HepG2 (cell line): ENCODE data around the gene PRKAR2A. TPM values are rescaled to one million over a fixed set of nuclear protein-coding genes. Genes with fewer than 3 reads are reported as not detected.

ENCODE experiments used
- ARID4A ChIP-seq: sonication (generic); formaldehyde crosslinking; IDR thresholded peaks from 2 replicates; pipeline ENCODE4 v1.5.0; 2020; ENCODE audit warnings: mild to moderate bottlenecking, missing genetic modification reagents, borderline replicate concordance
- ATRX ChIP-seq: sonication (generic); formaldehyde crosslinking; IDR thresholded peaks from 2 replicates; pipeline ENCODE4 v1.4.0; 2020; ENCODE audit warnings: missing genetic modification reagents, borderline replicate concordance
- JUND ChIP-seq: sonication (generic); formaldehyde crosslinking; IDR thresholded peaks from 2 replicates; pipeline ENCODE4 v1.8.0; 2022; ENCODE audit warnings: mild to moderate bottlenecking, missing genetic modification reagents
- NFE2L1 ChIP-seq: sonication (generic); formaldehyde crosslinking; IDR thresholded peaks from 2 replicates; pipeline ENCODE4 v1.4.0; 2020; ENCODE audit warnings: missing genetic modification reagents, mild to moderate bottlenecking, borderline replicate concordance
- POLR2AphosphoS5 ChIP-seq: IDR thresholded peaks from 2 replicates; pipeline ENCODE4 v1.6.1; 2012; ENCODE audit warnings: low read depth, low read length
- SMARCC2 ChIP-seq: fragments of 450-650 bp; IDR thresholded peaks from 2 replicates; pipeline ENCODE4 v1.6.1; 2017; ENCODE audit warnings: antibody characterized with exemption, mild to moderate bottlenecking
- SMYD3 ChIP-seq: sonication (generic); formaldehyde crosslinking; IDR thresholded peaks from 2 replicates; pipeline ENCODE4 v1.8.1; 2023; ENCODE audit warnings: mild to moderate bottlenecking, missing genetic modification reagents
- THAP11 ChIP-seq: IDR thresholded peaks from 2 replicates; pipeline ENCODE4 v1.6.1; 2016; ENCODE audit warnings: missing biosample characterization, missing genetic modification reagents
- ZNF12 ChIP-seq: sonication (generic); formaldehyde crosslinking; IDR thresholded peaks from 2 replicates; pipeline ENCODE4 v1.5.0; 2020; ENCODE audit warnings: missing genetic modification reagents
- ZNF24 ChIP-seq: fragments of 450-650 bp; IDR thresholded peaks from 2 replicates; pipeline ENCODE4 v1.6.1; 2017; ENCODE audit warnings: antibody characterized with exemption, mild to moderate bottlenecking
- ZNF674 ChIP-seq: sonication (generic); formaldehyde crosslinking; IDR thresholded peaks from 2 replicates; pipeline ENCODE4 v1.5.0; 2020; ENCODE audit warnings: low read depth, mild to moderate bottlenecking, missing genetic modification reagents
- ZNF766 ChIP-seq: sonication (generic); formaldehyde crosslinking; IDR thresholded peaks from 2 replicates; pipeline ENCODE4 v1.5.0; 2020; ENCODE audit warnings: missing genetic modification reagents, borderline replicate concordance
- ZNF780A ChIP-seq: sonication (generic); formaldehyde crosslinking; IDR thresholded peaks from 2 replicates; pipeline ENCODE4 v1.8.0; 2022; ENCODE audit warnings: mild to moderate bottlenecking, missing genetic modification reagents, moderate library complexity
- ZUFSP ChIP-seq: sonication (generic); formaldehyde crosslinking; IDR thresholded peaks from 2 replicates; pipeline ENCODE4 v1.9.0; 2021; ENCODE audit warnings: missing genetic modification reagents, mild to moderate bottlenecking, borderline replicate concordance
- polyA plus RNA-seq, 8 experiments: library from polyadenylated mRNA; depleted of rRNA in 3 of 8; stranded (reverse) in 7 of 8; unstranded in 1 of 8; fragments of >200 nt; fragmentation: Illumina TruSeq in 4 of 8; extraction: Trizol in 4 of 8; gene quantifications; 2 replicates each; pipeline versions ENCODE4 v1.2.1 to v1.2.3, GENCODE V29; 2011 to 2016; ENCODE audit warnings: low read depth in 4 of 8, missing spikeins in 1 of 8, mixed read lengths in 1 of 8; ENCODE audit not compliant: insufficient read depth in 1 of 8
- total RNA-seq, 5 experiments: library from RNA; depleted of rRNA; stranded (reverse); fragments of >200 nt; fragmentation: Illumina TruSeq; extraction: Trizol; gene quantifications; 2 replicates each; pipeline ENCODE4 v1.2.3, GENCODE V29; 2016; ENCODE audit warnings: low read depth in 1 of 5
- TF ChIP-seq, protein P1 (sequence below): sonication (generic); formaldehyde crosslinking; IDR thresholded peaks from 2 replicates; pipeline ENCODE4 v1.5.0; 2020; ENCODE audit warnings: mild to moderate bottlenecking, missing genetic modification reagents
- TF ChIP-seq, protein P2 (sequence below): conservative IDR thresholded peaks from 2 replicates; pipeline ENCODE4 v1.6.1; 2018; ENCODE audit warnings: missing genetic modification reagents
- TF ChIP-seq, protein P3 (sequence below): sonication (generic); formaldehyde crosslinking; IDR thresholded peaks from 2 replicates; pipeline ENCODE4 v1.4.0; 2020; ENCODE audit warnings: mild to moderate bottlenecking, missing genetic modification reagents

Gene PRKAR2A
- total and polyA plus RNA-seq, 2 of the 13 experiments (the other 11 are each of a cell fraction or from before 2014, with no cell fraction given), result 11.8 to 29.2 TPM

DNA sequence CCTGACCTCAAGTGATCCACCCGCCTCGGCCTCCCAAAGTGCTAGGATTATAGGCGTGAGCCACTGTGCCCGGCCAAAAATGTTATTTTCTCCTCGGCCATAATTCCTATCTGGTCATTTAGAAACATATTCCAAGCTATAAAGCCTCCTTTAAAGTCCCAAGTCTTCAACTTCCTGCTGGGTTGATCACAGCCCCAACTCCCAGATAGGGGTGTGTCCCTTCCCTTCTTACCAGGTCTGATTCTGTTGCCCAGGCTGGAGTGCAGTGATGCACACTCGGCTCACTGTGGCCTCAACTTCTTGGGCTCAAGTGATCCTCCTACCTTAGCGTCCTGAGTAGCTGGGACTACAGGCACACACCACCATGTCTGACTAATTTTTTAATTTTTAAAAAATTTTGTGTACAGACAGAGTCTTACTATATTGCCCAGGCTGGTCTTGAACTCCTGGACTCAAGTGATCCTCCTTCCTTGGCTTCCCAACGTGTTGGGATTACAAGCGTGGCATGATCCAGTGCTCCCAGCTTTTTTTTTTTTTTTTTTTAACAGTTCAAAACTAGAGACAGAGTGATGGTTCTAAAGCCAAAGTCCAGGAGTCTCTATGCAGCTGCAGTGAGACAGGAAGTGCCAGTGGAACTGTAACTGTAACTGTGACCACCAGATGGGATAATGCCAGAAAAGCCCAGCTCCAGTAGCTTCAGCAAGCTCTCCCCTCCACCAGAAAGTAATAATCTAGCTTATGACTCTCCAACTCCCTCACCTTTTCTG, 8.2 kb upstream of the PRKAR2A start (continued):
- TF ChIP-seq, protein P1, sequence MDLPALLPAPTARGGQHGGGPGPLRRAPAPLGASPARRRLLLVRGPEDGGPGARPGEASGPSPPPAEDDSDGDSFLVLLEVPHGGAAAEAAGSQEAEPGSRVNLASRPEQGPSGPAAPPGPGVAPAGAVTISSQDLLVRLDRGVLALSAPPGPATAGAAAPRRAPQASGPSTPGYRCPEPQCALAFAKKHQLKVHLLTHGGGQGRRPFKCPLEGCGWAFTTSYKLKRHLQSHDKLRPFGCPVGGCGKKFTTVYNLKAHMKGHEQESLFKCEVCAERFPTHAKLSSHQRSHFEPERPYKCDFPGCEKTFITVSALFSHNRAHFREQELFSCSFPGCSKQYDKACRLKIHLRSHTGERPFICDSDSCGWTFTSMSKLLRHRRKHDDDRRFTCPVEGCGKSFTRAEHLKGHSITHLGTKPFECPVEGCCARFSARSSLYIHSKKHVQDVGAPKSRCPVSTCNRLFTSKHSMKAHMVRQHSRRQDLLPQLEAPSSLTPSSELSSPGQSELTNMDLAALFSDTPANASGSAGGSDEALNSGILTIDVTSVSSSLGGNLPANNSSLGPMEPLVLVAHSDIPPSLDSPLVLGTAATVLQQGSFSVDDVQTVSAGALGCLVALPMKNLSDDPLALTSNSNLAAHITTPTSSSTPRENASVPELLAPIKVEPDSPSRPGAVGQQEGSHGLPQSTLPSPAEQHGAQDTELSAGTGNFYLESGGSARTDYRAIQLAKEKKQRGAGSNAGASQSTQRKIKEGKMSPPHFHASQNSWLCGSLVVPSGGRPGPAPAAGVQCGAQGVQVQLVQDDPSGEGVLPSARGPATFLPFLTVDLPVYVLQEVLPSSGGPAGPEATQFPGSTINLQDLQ (CRISPR knock-in tag), result no peak
- TF ChIP-seq ZNF766 (CRISPR knock-in tag) (no peak), NFE2L1 (CRISPR knock-in tag) (no peak), ZNF780A (CRISPR knock-in tag) (no peak), ZNF674 (CRISPR knock-in tag) (no peak), THAP11 (CRISPR knock-in tag) (no peak), SMYD3 (0 out of 2 replicates have a peak, but pooled peaks have one; percentile 49), SMARCC2 (no peak), ARID4A (CRISPR knock-in tag) (peak; percentile 33; the same call in 1 of the 2 replicates), POLR2AphosphoS5 (peak; percentile 20; the same call in 1 of the 2 replicates), ZNF24 (no peak), ATRX (CRISPR knock-in tag) (no peak), JUND (CRISPR knock-in tag) (no peak), ZNF12 (CRISPR knock-in tag) (no peak), ZUFSP (no peak)
- TF ChIP-seq, protein P2, sequence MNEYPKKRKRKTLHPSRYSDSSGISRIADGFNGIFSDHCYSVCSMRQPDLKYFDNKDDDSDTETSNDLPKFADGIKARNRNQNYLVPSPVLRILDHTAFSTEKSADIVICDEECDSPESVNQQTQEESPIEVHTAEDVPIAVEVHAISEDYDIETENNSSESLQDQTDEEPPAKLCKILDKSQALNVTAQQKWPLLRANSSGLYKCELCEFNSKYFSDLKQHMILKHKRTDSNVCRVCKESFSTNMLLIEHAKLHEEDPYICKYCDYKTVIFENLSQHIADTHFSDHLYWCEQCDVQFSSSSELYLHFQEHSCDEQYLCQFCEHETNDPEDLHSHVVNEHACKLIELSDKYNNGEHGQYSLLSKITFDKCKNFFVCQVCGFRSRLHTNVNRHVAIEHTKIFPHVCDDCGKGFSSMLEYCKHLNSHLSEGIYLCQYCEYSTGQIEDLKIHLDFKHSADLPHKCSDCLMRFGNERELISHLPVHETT (CRISPR knock-in tag), result no peak
- TF ChIP-seq, protein P3, sequence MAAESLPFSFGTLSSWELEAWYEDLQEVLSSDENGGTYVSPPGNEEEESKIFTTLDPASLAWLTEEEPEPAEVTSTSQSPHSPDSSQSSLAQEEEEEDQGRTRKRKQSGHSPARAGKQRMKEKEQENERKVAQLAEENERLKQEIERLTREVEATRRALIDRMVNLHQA (CRISPR knock-in tag), result no peak
